MM.1S (cell line): Measurements from ENCODE around the gene COG5.

Experiments
- DNase-seq: peaks from one replicate; pipeline ENCODE4 v3.0.0-alpha.2; 2015
- H2AFZ ChIP-seq: fragments of 300-600 bp; sonication (generic); 2 replicates; pipeline ENCODE4 v1.6.0; 2016; ENCODE audit warnings: antibody characterized with exemption, low read length
- H3F3A ChIP-seq: fragments of 300-600 bp; sonication (generic); 2 replicates; pipeline ENCODE4 v1.6.1; 2016; ENCODE audit warnings: mild to moderate bottlenecking, antibody characterized with exemption, low read length, moderate library complexity, mixed read lengths; ENCODE audit not compliant: insufficient read depth
- H3K27ac ChIP-seq: fragments of 300-600 bp; sonication (generic); 2 replicates; pipeline ENCODE4 v1.5.1; 2016; ENCODE audit warnings: mild to moderate bottlenecking, low read length
- H3K27me3 ChIP-seq: fragments of 300-600 bp; sonication (generic); replicated peaks from 2 replicates; pipeline ENCODE4 v1.6.0; 2016; ENCODE audit warnings: low read length; ENCODE audit not compliant: insufficient read depth
- H3K36me3 ChIP-seq: fragments of 300-600 bp; sonication (generic); replicated peaks from 2 replicates; pipeline ENCODE4 v1.6.1; 2016; ENCODE audit warnings: mild to moderate bottlenecking, low read length, mixed read lengths; ENCODE audit not compliant: insufficient read depth
- H3K4me1 ChIP-seq: fragments of 300-600 bp; sonication (generic); 2 replicates; pipeline ENCODE4 v1.6.1; 2016; ENCODE audit warnings: low read length, mixed read lengths
- H3K4me2 ChIP-seq: fragments of 300-600 bp; sonication (generic); 2 replicates; pipeline ENCODE4 v1.6.0; 2016; ENCODE audit warnings: low read depth, low read length
- H3K4me3 ChIP-seq: fragments of 300-600 bp; sonication (generic); 2 replicates; pipeline ENCODE4 v1.5.1; 2016; ENCODE audit warnings: low read length, mixed read lengths
- H3K79me2 ChIP-seq: fragments of 300-600 bp; sonication (generic); 2 replicates; pipeline ENCODE4 v1.6.1; 2016; ENCODE audit warnings: mixed run types, low read length, mixed read lengths
- H3K9ac ChIP-seq: fragments of 300-600 bp; sonication (generic); 2 replicates; pipeline ENCODE4 v1.6.1; 2016; ENCODE audit warnings: low read length, mixed read lengths
- H3K9me2 ChIP-seq: fragments of 300-600 bp; sonication (generic); replicated peaks from 2 replicates; pipeline ENCODE4 v1.6.1; 2016; ENCODE audit warnings: mild to moderate bottlenecking, low read length, mixed read lengths; ENCODE audit not compliant: insufficient read depth
- H3K9me3 ChIP-seq: fragments of 300-600 bp; sonication (generic); replicated peaks from 2 replicates; pipeline ENCODE4 v1.6.1; 2016; ENCODE audit warnings: mild to moderate bottlenecking, low read length, mixed read lengths; ENCODE audit not compliant: insufficient read depth
- H4K20me1 ChIP-seq: fragments of 300-600 bp; sonication (generic); 2 replicates; pipeline ENCODE4 v1.6.1; 2016; ENCODE audit warnings: mild to moderate bottlenecking, low read length, moderate library complexity, mixed read lengths; ENCODE audit not compliant: insufficient read depth
- CTCF ChIP-seq: fragments of 300-600 bp; sonication (generic); IDR thresholded peaks from 2 replicates; pipeline ENCODE4 v1.5.1; 2016; ENCODE audit warnings: antibody characterized with exemption, low read length, mixed read lengths
- EZH2 ChIP-seq: fragments of 300-600 bp; sonication (generic); optimal IDR thresholded peaks from 2 replicates; pipeline ENCODE3; 2017; ENCODE audit warnings: low read depth, mild to moderate bottlenecking, antibody characterized with exemption, low read length, mixed read lengths
- EZH2phosphoT487 ChIP-seq: fragments of 300-600 bp; sonication (generic); IDR thresholded peaks from 2 replicates; pipeline ENCODE4 v1.6.1; 2018; ENCODE audit warnings: antibody characterized with exemption, low read length

COG5 gene

DNA sequence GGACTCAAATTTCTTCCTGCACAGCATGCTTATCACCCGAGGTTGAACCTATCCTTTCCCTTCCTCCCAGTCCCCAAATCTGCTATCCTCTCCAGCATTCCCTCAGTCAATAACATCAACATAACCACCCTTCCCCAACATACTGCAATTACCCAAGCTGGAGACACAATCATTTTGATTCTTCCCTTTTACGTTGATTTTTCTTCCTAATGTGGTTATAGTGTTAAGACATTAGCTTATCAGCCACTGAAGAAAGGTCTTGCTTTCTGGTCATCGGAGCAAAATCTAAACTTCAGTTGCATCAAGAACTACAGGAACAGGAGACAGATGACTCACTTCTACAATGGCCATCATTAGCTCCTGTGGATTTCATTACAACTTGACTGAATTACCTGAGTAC is 398.4 kb downstream of the COG5 start:
- Histone ChIP-seq H3K27me3 (no peaks in the 10 kb centered on the region), H3K4me3 (no peak overlapping the region), H2AFZ (no peak overlapping the region), H4K20me1 (peaks cover 5% of the 10 kb centered on the region; the same call in 1 of the 2 replicates), H3K79me2 (peaks cover 6% of the 10 kb centered on the region), H3K9ac (no peak overlapping the region), H3K9me3 (no peaks in the 10 kb centered on the region), H3K36me3 (no peaks in the 10 kb centered on the region), H3K4me2 (no peak overlapping the region), H3K4me1 (no peaks in the 10 kb centered on the region), H3K27ac (no peak overlapping the region), H3K9me2 (no peaks in the 10 kb centered on the region), H3F3A (peaks cover 23% of the 10 kb centered on the region)
- TF ChIP-seq EZH2phosphoT487: no peak
- no peak for DNase-seq

- Histone ChIP-seq H3K4me3 (no peak overlapping the region), H3K9me2 (no peaks in the 10 kb centered on the region), H4K20me1 (no peaks in the 10 kb centered on the region), H3K27ac (no peak overlapping the region), H2AFZ (no peak overlapping the region), H3K4me1 (no peaks in the 10 kb centered on the region), H3F3A (peaks cover 13% of the 10 kb centered on the region), H3K79me2 (0 out of 2 replicates have a peak, but pooled peaks cover 2% of the 10 kb centered on the region), H3K9me3 (no peaks in the 10 kb centered on the region), H3K9ac (no peak overlapping the region), H3K27me3 (no peaks in the 10 kb centered on the region), H3K4me2 (no peak overlapping the region), H3K36me3 (no peaks in the 10 kb centered on the region)
- TF ChIP-seq EZH2phosphoT487 (no peak), EZH2 (no peak), CTCF (no peak)
- DNase-seq: no peak
Measured at GRCh38 chr7:107164092-107164491, 399.6 kb downstream of the COG5 start.

GRCh38 chr7:107162475-107162874 is 401.2 kb downstream of the COG5 start:
- no peaks in the 10 kb centered on the region for H3K9me2 ChIP-seq
- TF ChIP-seq EZH2 (no peak), CTCF (no peak)
- no peak overlapping the region for H3K27ac ChIP-seq
- no peaks in the 10 kb centered on the region for H4K20me1 ChIP-seq
- H3K9ac ChIP-seq: no peak overlapping the region
- H3K4me1 ChIP-seq: no peaks in the 10 kb centered on the region
- H3K27me3 ChIP-seq: no peaks in the 10 kb centered on the region
- H3F3A ChIP-seq: peaks cover 4% of the 10 kb centered on the region
- H3K79me2 ChIP-seq: no peaks in the 10 kb centered on the region
- no peaks in the 10 kb centered on the region for H3K9me3 ChIP-seq
- no peak for DNase-seq
- no peak overlapping the region for H3K4me2 ChIP-seq
- no peak overlapping the region for H2AFZ ChIP-seq
- H3K36me3 ChIP-seq: no peaks in the 10 kb centered on the region
- H3K4me3 ChIP-seq: no peak overlapping the region

DNA sequence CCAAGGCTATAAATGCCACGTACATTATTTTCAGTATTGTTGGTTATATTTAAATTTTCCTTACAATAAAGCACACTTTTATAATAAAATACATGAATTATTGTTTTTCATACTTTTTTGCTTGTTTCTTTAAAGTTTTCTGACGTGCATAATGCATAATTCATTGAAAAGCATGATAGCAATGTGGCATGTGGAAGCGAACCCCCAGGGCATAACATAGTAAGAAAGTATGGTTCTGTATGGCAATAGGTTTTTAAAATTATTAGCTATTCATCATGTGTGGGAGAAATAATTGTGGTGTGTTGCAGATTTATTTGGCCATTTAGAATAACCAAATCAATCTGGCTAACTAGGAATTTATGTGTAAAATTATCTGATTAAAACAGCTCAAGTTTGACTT is 402.3 kb downstream of the COG5 start:
- H3K36me3 ChIP-seq: no peaks in the 10 kb centered on the region

More for the DNA sequence above, 402.3 kb downstream of the COG5 start:
- Histone ChIP-seq H2AFZ (no peak overlapping the region), H3K9me3 (no peaks in the 10 kb centered on the region), H4K20me1 (no peaks in the 10 kb centered on the region), H3K27ac (no peak overlapping the region), H3K9ac (no peak overlapping the region), H3K4me2 (no peak overlapping the region), H3K79me2 (no peaks in the 10 kb centered on the region), H3F3A (no peaks in the 10 kb centered on the region), H3K4me1 (no peaks in the 10 kb centered on the region), H3K27me3 (no peaks in the 10 kb centered on the region), H3K4me3 (no peak overlapping the region), H3K9me2 (no peaks in the 10 kb centered on the region)
- no peak for TF ChIP-seq CTCF
- TF ChIP-seq EZH2: no peak
- no peak for TF ChIP-seq EZH2phosphoT487
- no peak for DNase-seq
